GM19324 (cell line): ENCODE results near the gene FZR1.
"Not testable (repeated sequence)": the region's sequence is repeated elsewhere in the genome, so short reads cannot be mapped to it uniquely, and the experiment has no call there.

Experiments used
- ATAC-seq: cut with Tn5 transposase; IDR thresholded peaks from one replicate; pipeline ENCODE4 v1.9.1; 2021; ENCODE audit warnings: mild to moderate bottlenecking, moderate library complexity; ENCODE audit not compliant: unreplicated experiment, low FRiP score

The FZR1 gene

DNA sequence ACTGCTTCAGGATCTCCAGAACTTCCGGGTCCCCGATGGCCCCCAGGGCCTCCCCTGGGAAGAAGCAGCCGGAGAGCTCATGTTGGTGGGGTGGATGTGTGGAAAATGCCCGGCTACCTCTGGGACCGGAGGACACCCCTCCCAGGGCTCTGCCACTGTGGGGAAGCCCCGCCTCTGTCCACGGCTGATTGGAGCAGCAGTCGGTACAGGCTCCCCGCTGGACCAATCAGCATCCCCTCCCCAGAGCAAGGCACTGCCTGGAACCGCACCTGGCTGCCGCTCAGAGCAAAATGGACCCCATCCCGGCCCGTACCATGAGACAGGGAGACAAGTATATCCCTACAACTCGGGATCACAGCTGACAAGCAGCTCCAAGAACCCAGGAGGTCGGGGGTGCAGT lies 12.1 kb upstream of the FZR1 start:
- ATAC-seq: no peak

GRCh38 chr19:3494559-3494958 lies 11.6 kb upstream of the FZR1 start:
- ATAC-seq: no peak

- ATAC-seq: no peak
These were observed 9.5 kb upstream of the FZR1 start for GRCh38 chr19:3496392-3497273.

GRCh38 chr19:3497757-3498520 lies 8.2 kb upstream of the FZR1 start:
- ATAC-seq: no peak

DNA sequence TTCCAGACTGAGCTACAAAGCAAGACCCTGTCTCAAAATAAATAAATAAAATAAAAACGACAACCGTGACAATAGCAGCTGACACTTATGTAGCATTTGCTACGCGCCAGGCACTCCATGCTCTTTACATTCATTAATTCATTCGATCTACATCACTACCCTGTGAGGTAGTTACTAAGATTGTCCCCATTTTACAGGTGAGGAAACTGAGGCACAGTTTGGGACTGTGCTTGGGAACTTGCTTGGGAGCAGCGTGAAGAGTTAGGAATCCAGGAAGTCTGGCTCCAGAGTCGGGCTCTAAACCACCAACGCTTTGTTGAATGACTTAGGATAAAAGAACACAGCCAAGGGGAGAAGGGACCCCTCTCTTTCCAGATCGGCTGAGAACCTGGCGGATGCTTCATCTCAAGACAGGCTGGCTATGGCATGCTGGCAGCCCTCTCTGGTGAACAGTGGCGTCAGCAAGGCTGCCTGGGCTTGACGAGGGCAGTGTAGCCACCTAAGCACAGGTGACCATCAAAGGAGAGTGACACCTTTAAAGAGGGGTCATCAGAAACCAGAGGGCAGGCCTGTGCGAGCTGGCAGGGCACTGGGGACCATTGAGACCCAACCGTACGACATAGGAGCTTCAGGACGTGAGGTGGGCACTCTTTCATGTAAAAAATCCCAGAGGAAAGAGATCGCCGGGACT lies 6.2 kb upstream of the FZR1 start:
- no peak for ATAC-seq

DNA sequence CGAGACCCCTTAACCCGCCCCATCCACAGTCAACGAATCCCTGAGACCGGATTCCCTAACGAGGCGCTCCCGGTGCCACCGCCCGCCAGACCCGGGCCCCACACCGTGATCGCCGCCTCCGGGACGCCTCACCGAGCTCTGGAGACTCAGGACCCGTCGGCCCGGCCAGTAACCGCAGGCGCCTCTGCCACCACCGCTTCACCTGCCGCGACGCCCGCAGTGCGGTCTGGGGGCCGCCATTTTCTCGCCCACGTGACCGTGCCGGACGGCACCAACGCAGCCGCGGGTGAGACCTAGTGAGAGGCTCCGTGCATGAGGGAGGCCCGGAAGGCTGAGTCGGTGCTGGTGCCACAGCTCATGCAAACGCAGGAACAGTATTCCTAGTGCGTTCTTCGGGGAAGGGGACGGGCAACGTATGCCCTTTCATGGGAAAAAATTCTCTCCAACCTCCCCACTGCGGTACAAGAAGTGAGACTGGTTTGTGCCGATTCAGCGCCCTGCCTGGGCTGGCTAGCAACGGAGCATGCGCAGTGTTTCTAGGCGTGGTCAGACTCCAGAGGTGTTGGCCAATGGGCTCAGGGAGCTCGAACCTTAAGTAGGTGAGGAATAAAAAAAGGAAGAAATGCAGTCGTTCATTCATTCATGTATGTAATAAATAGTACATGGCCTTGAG lies 5.5 kb upstream of the FZR1 start, which contains the start of gene DOHH:
TSS of gene DOHH (minus strand) at position 246 of the 673 bp plus-strand sequence. CDS start 3,860 bp downstream, outside the sequence.
- peak; percentile 89 for ATAC-seq

DNA sequence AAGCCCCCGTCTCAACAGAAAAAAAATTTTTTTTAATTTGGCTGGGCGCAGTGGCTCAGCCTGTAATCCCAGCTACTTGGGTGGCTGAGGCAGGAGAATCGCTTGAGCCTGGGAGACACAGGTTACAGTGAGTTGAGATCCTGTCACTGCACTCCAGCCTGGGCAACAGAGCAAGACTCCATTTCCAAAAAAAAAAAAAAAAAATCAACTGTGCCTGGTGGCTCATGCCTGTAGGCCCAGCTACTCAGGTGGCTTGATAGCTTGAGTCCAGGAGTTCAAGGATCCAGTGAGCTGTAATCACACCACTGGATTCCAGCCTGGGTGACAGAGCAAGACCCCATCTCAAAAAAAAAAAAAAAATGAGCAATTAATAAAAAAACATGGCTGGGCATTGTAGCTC lies 4.3 kb upstream of the FZR1 start:
- ATAC-seq: no peak

DNA sequence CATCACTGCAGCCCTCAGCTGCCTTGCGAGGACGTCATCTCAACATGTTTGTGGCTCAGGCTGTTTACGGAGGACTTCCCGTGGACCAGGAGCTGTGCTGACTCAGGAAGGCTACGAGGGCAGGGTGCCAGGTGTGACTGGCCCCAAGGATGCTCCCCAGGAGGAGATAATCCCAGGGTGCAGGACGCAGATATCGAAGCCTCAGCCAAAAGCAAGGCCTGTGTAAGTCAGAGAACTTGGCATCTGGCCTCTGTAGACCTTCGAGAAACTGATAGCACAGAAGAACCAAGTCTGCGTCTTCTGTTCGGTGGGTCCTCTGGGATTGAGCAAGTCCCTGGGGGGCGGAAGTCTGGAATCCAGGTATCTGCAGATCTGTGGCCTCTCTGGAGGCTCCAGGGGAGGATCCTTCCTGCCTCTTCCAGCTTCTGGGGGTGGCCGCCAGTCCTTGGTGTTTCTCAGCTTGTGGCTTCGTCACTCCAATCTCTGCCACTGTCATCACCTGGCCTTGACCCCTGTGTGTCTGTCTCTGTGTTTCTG lies 3.0 kb upstream of the FZR1 start:
- no peak for ATAC-seq

DNA sequence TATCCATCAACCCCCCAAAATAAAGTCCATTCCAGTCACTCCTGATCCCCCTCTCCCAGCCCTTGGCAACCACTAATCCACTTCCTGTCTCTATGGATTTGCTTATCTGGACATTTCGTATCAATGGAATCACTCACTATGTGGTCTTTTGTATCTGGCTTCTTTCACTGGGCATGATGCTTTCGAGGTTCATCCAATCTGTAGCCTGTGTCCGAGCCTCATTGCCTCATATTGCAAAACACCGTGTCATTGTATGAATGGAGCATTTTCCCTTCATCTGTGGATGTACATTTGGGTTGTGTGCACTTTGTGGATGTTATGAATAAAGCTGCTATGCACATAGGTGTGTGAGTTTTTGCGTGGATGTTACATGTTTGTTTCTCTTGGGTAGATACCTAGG lies 1.4 kb upstream of the FZR1 start:
- ATAC-seq: no peak

DNA sequence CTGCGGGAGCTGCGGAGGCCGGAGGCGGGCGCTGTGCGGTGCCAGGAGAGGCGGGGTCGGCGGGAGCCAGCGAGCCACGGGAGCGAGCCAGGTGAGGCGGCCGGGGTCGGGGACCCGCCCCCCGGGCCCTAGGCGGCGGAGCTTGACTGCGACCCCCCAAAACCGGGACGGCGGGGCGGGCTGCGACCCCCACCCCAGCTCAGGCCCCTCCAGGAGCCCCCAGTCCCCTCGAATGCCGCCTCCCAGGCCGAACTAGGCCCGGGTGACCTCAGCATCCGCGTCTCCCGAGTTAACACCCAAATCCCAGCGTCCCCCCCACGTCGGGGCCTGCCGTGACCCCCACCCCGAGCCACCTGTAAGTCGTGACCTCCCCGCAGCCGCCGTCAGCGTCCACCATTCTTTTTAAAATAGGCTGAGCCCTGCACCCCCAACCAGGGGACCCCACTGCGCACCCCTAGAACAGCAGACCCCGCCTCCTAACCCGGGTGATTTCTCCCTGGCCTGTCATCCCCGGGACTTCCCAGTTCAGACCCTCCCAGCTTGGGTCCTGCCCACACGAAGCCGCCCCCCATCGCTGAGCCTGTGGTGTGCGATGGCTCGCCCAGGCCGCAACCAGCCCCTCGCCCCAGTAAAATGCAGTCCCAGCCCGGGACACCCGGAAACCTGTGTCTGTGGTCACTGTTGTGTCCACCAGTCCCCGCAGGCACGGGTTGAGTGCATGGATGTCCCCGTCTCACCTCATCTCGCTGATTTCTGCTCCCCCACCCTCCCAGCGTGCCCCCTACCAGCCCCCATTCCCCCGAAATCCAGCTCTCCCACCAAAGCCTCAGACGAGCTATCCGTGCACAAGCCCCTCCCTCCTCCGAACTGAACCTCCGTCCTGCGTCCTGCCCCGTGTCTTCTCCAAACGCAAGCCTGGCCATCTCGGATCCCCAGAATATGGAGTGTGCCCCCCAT lies 551 bp downstream of the FZR1 start:
- peak; percentile 44 for ATAC-seq

- ATAC-seq: no peak
These were observed 1.4 kb downstream of the FZR1 start for GRCh38 chr19:3507371-3508120.

- ATAC-seq: not testable (repeated sequence)
These were observed 2.1 kb downstream of the FZR1 start for GRCh38 chr19:3508121-3508661.

DNA sequence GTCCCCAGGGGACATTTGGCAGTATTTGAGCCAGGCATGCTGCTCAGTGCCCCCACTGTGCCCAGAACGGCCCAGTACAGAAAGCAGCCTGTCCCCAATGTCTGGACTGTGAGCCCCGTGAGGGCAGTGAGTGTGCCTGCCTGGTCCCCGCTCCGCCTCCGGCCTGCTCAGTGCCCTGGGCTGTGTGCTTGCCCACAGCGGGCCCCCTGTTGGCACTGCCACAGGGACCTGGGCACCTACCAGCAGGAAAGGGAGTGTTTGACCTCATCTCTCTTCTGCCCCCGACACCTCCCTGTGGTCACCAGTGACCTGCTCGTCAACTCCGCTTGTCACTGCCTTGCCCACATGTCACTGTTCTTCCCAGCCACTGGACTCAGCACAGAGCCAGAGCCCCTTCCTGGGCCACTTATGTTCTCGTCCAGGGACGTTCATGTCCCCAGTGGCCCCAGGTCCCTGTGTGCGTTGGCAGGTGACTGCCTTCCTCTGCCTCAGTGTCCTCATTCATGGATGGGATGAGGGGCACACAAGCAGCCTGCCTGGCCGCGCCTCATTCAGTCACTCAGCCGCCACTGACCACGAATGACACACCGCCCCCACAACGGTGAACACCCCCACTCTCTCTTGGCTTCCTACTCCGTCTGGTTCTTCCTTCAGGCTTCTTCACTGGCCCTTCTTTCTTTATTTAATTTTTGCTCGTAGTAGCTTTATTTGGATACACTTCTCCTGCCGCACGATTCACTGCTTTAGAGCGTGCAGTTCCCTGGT lies 2.8 kb downstream of the FZR1 start:
- no peak for ATAC-seq

- ATAC-seq: no peak
These were observed 3.5 kb downstream of the FZR1 start for GRCh38 chr19:3509566-3509989.

GRCh38 chr19:3510727-3511126 lies 4.6 kb downstream of the FZR1 start:
- no peak for ATAC-seq

- ATAC-seq: no peak
These were observed 5.6 kb downstream of the FZR1 start for GRCh38 chr19:3511506-3512251.
